ENCODE measurements around the gene RAB40B. TPM values are rescaled to one million over a fixed set of nuclear protein-coding genes. Genes with fewer than 3 reads are reported as not detected.

RAB40B gene
- total and polyA plus RNA-seq, 2 of the 13 experiments (the other 11 are each of a cell fraction or from before 2014, with no cell fraction given), result 6.2 to 6.5 TPM

- TF ChIP-seq SMARCC2 (IDR thresholded peaks at IDR 0.05) (no peak), ZNF224 (CRISPR knock-in tag; IDR thresholded peaks at IDR 0.05) (no peak), NFE2L1 (CRISPR knock-in tag; IDR thresholded peaks at IDR 0.05; ENCODE audit: borderline replicate concordance) (no peak), ZNF484 (CRISPR knock-in tag; IDR thresholded peaks at IDR 0.05; ENCODE audit: borderline replicate concordance, low read depth) (no peak), ZNF616 (CRISPR knock-in tag; IDR thresholded peaks at IDR 0.05; ENCODE audit: low read depth) (no peak), NFKBIZ (CRISPR knock-in tag; IDR thresholded peaks at IDR 0.05) (no peak), USF2 (IDR thresholded peaks at IDR 0.05; ENCODE audit: low read depth, low read length) (no peak), USF2 (CRISPR knock-in tag; IDR thresholded peaks at IDR 0.05; ENCODE audit: borderline replicate concordance) (no peak), DNMT1 (CRISPR knock-in tag; IDR thresholded peaks at IDR 0.05) (peak; percentile 30; the same call in 1 of the 2 replicates), CREM (IDR thresholded peaks at IDR 0.05) (no peak), CREM (CRISPR knock-in tag; IDR thresholded peaks at IDR 0.05) (no peak), ZGPAT (CRISPR knock-in tag; IDR thresholded peaks at IDR 0.05) (peak; percentile 51; the same call in 1 of the 2 replicates), ZMYM3 (CRISPR knock-in tag; IDR thresholded peaks at IDR 0.05) (no peak; the same call in 1 of the 2 replicates), ZNF691 (CRISPR knock-in tag; IDR thresholded peaks at IDR 0.05; ENCODE audit: borderline replicate concordance, low read depth) (peak; percentile 83; the same call in 1 of the 2 replicates), STAT6 (CRISPR knock-in tag; IDR thresholded peaks at IDR 0.05; ENCODE audit: borderline replicate concordance) (no peak), ATF6 (CRISPR knock-in tag; conservative IDR thresholded peaks at IDR 0.05) (no peak), RXRA (CRISPR knock-in tag; IDR thresholded peaks at IDR 0.05) (0 out of 2 replicates have a peak, but pooled peaks have one; percentile 45), NAIF1 (CRISPR knock-in tag; IDR thresholded peaks at IDR 0.05; ENCODE audit: borderline replicate concordance) (no peak; the same call in 1 of the 2 replicates)
Measured at GRCh38 chr17:82734987-82735866, 36.7 kb upstream of the RAB40B start, which contains the start of gene FN3K (continued).
